SK-N-SH (cell line): Measurements from ENCODE around the gene PZP. TPM values are rescaled to one million over a fixed set of nuclear protein-coding genes. Genes with fewer than 3 reads are reported as not detected.

Experiments
- CTCF ChIA-PET: fragments of 300-600, 350-600 bp; formaldehyde crosslinking; extraction: SDS; loops from one replicate; lab custom pipeline; 2021; lab: Yijun Ruan, JAX
- POLR2A ChIA-PET: fragments of 350-600 bp; sonication (Branson Sonifier 250); formaldehyde crosslinking; extraction: SDS; loops from one replicate; lab custom pipeline; 2020; ENCODE audit warnings: antibody characterized with exemption, inconsistent platforms; lab: Yijun Ruan, JAX
- DNase-seq: peaks from one replicate; pipeline ENCODE4 v3.0.0; 2012
- H2AFZ ChIP-seq: fragments of 200-600 bp; sonication (generic); 2 replicates; pipeline ENCODE4 v1.8.1; 2016; ENCODE audit warnings: antibody characterized with exemption, mild to moderate bottlenecking, low read depth
- H3F3A ChIP-seq: fragments of 200-600 bp; sonication (generic); replicated peaks from 2 replicates; pipeline ENCODE3; 2016; ENCODE audit warnings: antibody characterized with exemption, mild to moderate bottlenecking; ENCODE audit not compliant: insufficient read depth
- H3K27ac ChIP-seq, 2 experiments: fragments of 200-500 bp in 1 of 2; fragments of 200-600 bp in 1 of 2; sonication (Bioruptor generic) in 1 of 2; sonication (generic), shearing (Covaris generic) in 1 of 2; 2 replicates each; pipeline versions ENCODE4 v1.5.1 to v1.6.1; 2014 to 2016; ENCODE audit warnings: low read depth in 2 of 2, inconsistent platforms in 1 of 2, low read length in 1 of 2, mild to moderate bottlenecking in 1 of 2, mixed read lengths in 1 of 2
- H3K27me3 ChIP-seq: fragments of 200-600 bp; sonication (generic), shearing (Covaris generic); 2 replicates; pipeline ENCODE4 v1.6.1; 2016; ENCODE audit warnings: mixed run types; ENCODE audit not compliant: insufficient read depth
- H3K36me3 ChIP-seq, 2 experiments: fragments of 200-500 bp in 1 of 2; fragments of 200-600 bp in 1 of 2; sonication (Bioruptor generic) in 1 of 2; sonication (generic) in 1 of 2; replicated peaks in 1 of 2; 2 replicates each; pipeline versions ENCODE3 to v1.5.1; 2014 to 2016; ENCODE audit warnings: low read length in 1 of 2, mild to moderate bottlenecking in 1 of 2; ENCODE audit not compliant: insufficient read depth in 2 of 2, control insufficient read depth in 1 of 2
- H3K4me1 ChIP-seq, 2 experiments: fragments of 200-500 bp in 1 of 2; fragments of 200-600 bp in 1 of 2; sonication (Bioruptor generic) in 1 of 2; sonication (generic), shearing (Covaris generic) in 1 of 2; 2 replicates each; pipeline versions ENCODE4 v1.5.1 to v1.6.1; 2014 to 2016; ENCODE audit warnings: low read depth in 1 of 2, low read length in 1 of 2, mixed run types in 1 of 2; ENCODE audit not compliant: insufficient read depth in 2 of 2, control insufficient read depth in 1 of 2
- H3K4me2 ChIP-seq: fragments of 200-600 bp; sonication (generic), shearing (Covaris generic); 2 replicates; pipeline ENCODE4 v1.6.1; 2017; ENCODE audit warnings: mixed run types
- H3K4me3 ChIP-seq, 2 experiments: fragments of 200-500 bp in 1 of 2; fragments of 200-600 bp in 1 of 2; sonication (Bioruptor generic) in 1 of 2; sonication (generic), shearing (Covaris generic) in 1 of 2; 2 replicates each; pipeline versions ENCODE4 v1.5.1 to v1.8.1; 2014 to 2016; ENCODE audit warnings: low read depth in 2 of 2, inconsistent platforms in 1 of 2, low read length in 1 of 2, mild to moderate bottlenecking in 1 of 2, mixed read lengths in 1 of 2, moderate library complexity in 1 of 2
- H3K79me2 ChIP-seq: fragments of 200-600 bp; sonication (generic); 2 replicates; pipeline ENCODE4 v1.8.1; 2017; ENCODE audit warnings: mild to moderate bottlenecking; ENCODE audit not compliant: insufficient read depth
- H3K9ac ChIP-seq: fragments of 200-600 bp; sonication (generic); 2 replicates; pipeline ENCODE4 v1.6.1; 2017; ENCODE audit warnings: mixed run types
- H3K9me2 ChIP-seq: fragments of 200-600 bp; sonication (generic); 2 replicates; pipeline ENCODE4 v1.6.1; 2017; ENCODE audit warnings: mixed run types
- H3K9me3 ChIP-seq: fragments of 200-600 bp; sonication (generic); 2 replicates; pipeline ENCODE4 v1.6.1; 2017; ENCODE audit warnings: mixed run types, mild to moderate bottlenecking, moderate library complexity
- H4K20me1 ChIP-seq: fragments of 200-600 bp; sonication (generic); 2 replicates; pipeline ENCODE4 v1.6.1; 2017; ENCODE audit warnings: mild to moderate bottlenecking, mixed run types; ENCODE audit not compliant: insufficient read depth
- CHD2 ChIP-seq: fragments of 150-350 bp; IDR thresholded peaks from 2 replicates; pipeline ENCODE4 v1.6.1; 2018; ENCODE audit warnings: low read length; ENCODE audit not compliant: partially characterized antibody
- ELF1 ChIP-seq: IDR thresholded peaks from 2 replicates; pipeline ENCODE4 v1.4.0; 2012
- FOXM1 ChIP-seq: IDR thresholded peaks from 2 replicates; pipeline ENCODE4 v1.4.0; 2012; ENCODE audit warnings: low read depth, mild to moderate bottlenecking
- GABPA ChIP-seq: IDR thresholded peaks from 2 replicates; pipeline ENCODE4 v1.4.0; 2012; ENCODE audit warnings: low read depth, mild to moderate bottlenecking
- GATA2 ChIP-seq: sonication (generic); formaldehyde crosslinking; IDR thresholded peaks from 2 replicates; pipeline ENCODE4 v1.5.0; 2020; ENCODE audit warnings: mild to moderate bottlenecking, missing genetic modification reagents
- JUND ChIP-seq: IDR thresholded peaks from 2 replicates; pipeline ENCODE4 v1.4.0; 2012
- MEF2A ChIP-seq: IDR thresholded peaks from 2 replicates; pipeline ENCODE4 v1.4.0; 2012; ENCODE audit warnings: low read depth, borderline replicate concordance
- MXI1 ChIP-seq: IDR thresholded peaks from 2 replicates; pipeline ENCODE4 v1.6.1; 2012; ENCODE audit warnings: mild to moderate bottlenecking, low read depth, low read length, improper control_type of control experiment
- NFIC ChIP-seq: IDR thresholded peaks from 2 replicates; pipeline ENCODE4 v1.4.0; 2012; ENCODE audit warnings: borderline replicate concordance
- NRF1 ChIP-seq: IDR thresholded peaks from 2 replicates; pipeline ENCODE4 v1.6.1; 2012; ENCODE audit warnings: low read depth, mild to moderate bottlenecking, low read length
- RAD21 ChIP-seq: IDR thresholded peaks from 2 replicates; pipeline ENCODE4 v1.6.1; 2012; ENCODE audit warnings: mild to moderate bottlenecking, low read length
- RXRA ChIP-seq: IDR thresholded peaks from 2 replicates; pipeline ENCODE4 v1.4.0; 2012; ENCODE audit warnings: low read depth, mild to moderate bottlenecking, borderline replicate concordance
- SIN3A ChIP-seq: IDR thresholded peaks from 2 replicates; pipeline ENCODE4 v1.6.1; 2012; ENCODE audit warnings: low read depth, mild to moderate bottlenecking, low read length, moderate library complexity, borderline replicate concordance
- TCF12 ChIP-seq: IDR thresholded peaks from 2 replicates; pipeline ENCODE4 v1.4.0; 2012
- TEAD4 ChIP-seq: IDR thresholded peaks from 2 replicates; pipeline ENCODE4 v1.4.0; 2012; ENCODE audit warnings: mild to moderate bottlenecking, borderline replicate concordance; ENCODE audit not compliant: insufficient read depth
- YY1 ChIP-seq: IDR thresholded peaks from 2 replicates; pipeline ENCODE4 v1.4.0; 2012; ENCODE audit warnings: low read depth, mild to moderate bottlenecking
- WGBS: methylation state at CpG from one replicate; pipeline ENCODE4 v1.1.6; 2017; ENCODE audit warnings: low lambda C conversion rate; 5-methylcytosine and 5-hydroxymethylcytosine counted together
- polyA plus RNA-seq, 3 experiments: library from polyadenylated mRNA; depleted of rRNA; stranded (reverse); fragments of >200 nt; gene quantifications; 2 replicates each; pipeline ENCODE4 v1.2.3, GENCODE V29; 2012
- TF ChIP-seq, protein P1 (sequence below): IDR thresholded peaks from 2 replicates; pipeline ENCODE4 v1.4.0; 2012; ENCODE audit warnings: low read depth, borderline replicate concordance
- TF ChIP-seq, protein P2 (sequence below): IDR thresholded peaks from 2 replicates; pipeline ENCODE4 v1.4.0; 2012; ENCODE audit warnings: low read depth
- TF ChIP-seq, protein P3 (sequence below): fragments of 150-350 bp; IDR thresholded peaks from 2 replicates; pipeline ENCODE4 v1.6.1; 2016; ENCODE audit warnings: mild to moderate bottlenecking, low read depth, low read length
- TF ChIP-seq, protein P4 (sequence below): fragments of 150-350 bp; IDR thresholded peaks from 2 replicates; pipeline ENCODE4 v1.6.1; 2017; ENCODE audit warnings: antibody characterized with exemption, low read length, low read depth, borderline replicate concordance

Gene PZP
- polyA plus RNA-seq, 1 of the 3 experiments (the other 2 are of a cell fraction), result not detected

DNA sequence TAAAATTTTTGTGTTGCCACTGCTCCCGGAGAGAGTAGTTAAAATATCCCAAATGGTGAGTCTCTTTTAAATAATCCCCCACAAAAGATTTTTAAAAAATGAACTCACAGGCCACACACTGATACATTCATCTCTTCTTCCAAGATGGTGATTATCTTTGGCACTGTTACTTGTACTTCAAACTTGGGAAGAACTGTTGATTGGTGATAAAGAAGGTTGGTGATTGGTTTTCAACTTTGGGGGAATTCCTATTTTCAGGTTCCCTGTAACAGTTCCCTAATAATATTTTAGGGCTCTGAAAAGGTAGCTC is 99.0 kb downstream of the PZP start:
- Histone ChIP-seq H4K20me1 (no peaks in the 10 kb centered on the region), H3K9me3 (no peaks in the 10 kb centered on the region), H3K27ac (no peak overlapping the region), H3F3A (no peaks in the 10 kb centered on the region), H3K4me3 (no peak overlapping the region), H3K9ac (no peak overlapping the region), H3K4me1 (no peaks in the 10 kb centered on the region), H3K4me2 (no peak overlapping the region), H3K79me2 (no peaks in the 10 kb centered on the region), H3K36me3 (no peaks in the 10 kb centered on the region), H3K27me3 (no peaks in the 10 kb centered on the region), H2AFZ (no peak overlapping the region), H3K9me2 (no peaks in the 10 kb centered on the region)
- no peak for DNase-seq
- 10% methylated on average over 1 of the region's 1 CpG for WGBS
- CTCF ChIA-PET, result no interaction called here
- POLR2A ChIA-PET, result no interaction called here
- no peak for TF ChIP-seq MXI1
- no peak for TF ChIP-seq SIN3A
- TF ChIP-seq, protein P1, sequence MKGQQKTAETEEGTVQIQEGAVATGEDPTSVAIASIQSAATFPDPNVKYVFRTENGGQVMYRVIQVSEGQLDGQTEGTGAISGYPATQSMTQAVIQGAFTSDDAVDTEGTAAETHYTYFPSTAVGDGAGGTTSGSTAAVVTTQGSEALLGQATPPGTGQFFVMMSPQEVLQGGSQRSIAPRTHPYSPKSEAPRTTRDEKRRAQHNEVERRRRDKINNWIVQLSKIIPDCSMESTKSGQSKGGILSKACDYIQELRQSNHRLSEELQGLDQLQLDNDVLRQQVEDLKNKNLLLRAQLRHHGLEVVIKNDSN, result no peak
- TF ChIP-seq, protein P2, sequence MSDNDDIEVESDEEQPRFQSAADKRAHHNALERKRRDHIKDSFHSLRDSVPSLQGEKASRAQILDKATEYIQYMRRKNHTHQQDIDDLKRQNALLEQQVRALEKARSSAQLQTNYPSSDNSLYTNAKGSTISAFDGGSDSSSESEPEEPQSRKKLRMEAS, result no peak
- no peak for TF ChIP-seq GATA2 (CRISPR knock-in tag)
- no peak for TF ChIP-seq NFIC
- TF ChIP-seq, protein P3, sequence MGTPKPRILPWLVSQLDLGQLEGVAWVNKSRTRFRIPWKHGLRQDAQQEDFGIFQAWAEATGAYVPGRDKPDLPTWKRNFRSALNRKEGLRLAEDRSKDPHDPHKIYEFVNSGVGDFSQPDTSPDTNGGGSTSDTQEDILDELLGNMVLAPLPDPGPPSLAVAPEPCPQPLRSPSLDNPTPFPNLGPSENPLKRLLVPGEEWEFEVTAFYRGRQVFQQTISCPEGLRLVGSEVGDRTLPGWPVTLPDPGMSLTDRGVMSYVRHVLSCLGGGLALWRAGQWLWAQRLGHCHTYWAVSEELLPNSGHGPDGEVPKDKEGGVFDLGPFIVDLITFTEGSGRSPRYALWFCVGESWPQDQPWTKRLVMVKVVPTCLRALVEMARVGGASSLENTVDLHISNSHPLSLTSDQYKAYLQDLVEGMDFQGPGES, result no peak
- no peak for TF ChIP-seq GABPA
- TF ChIP-seq TCF12, result no peak
- no peak for TF ChIP-seq YY1
- TF ChIP-seq RAD21, result no peak
- no peak for TF ChIP-seq RXRA
- TF ChIP-seq FOXM1, result no peak
- TF ChIP-seq, protein P4, sequence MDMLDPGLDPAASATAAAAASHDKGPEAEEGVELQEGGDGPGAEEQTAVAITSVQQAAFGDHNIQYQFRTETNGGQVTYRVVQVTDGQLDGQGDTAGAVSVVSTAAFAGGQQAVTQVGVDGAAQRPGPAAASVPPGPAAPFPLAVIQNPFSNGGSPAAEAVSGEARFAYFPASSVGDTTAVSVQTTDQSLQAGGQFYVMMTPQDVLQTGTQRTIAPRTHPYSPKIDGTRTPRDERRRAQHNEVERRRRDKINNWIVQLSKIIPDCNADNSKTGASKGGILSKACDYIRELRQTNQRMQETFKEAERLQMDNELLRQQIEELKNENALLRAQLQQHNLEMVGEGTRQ, result no peak
- no peak for TF ChIP-seq TEAD4
- TF ChIP-seq MEF2A, result no peak
- no peak for TF ChIP-seq NRF1
- no peak for TF ChIP-seq JUND
- TF ChIP-seq CHD2, result no peak
- no peak for TF ChIP-seq ELF1
